ENCODE results near the gene TLR9.
"Not testable (repeated sequence)": the region's sequence is repeated elsewhere in the genome, so short reads cannot be mapped to it uniquely, and the experiment has no call there.

The TLR9 gene

GRCh38 chr3:52181543-52181942, 43.9 kb downstream of the TLR9 start:
- Histone ChIP-seq H3K4me3 (ENCODE audit: low read length) (no peak overlapping the region), H3K9me3 (ENCODE audit: insufficient read depth, low read depth, low read length) (no peaks in the 10 kb centered on the region), H3K4me1 (ENCODE audit: insufficient read depth, low read length) (no peaks in the 10 kb centered on the region), H3K36me3 (ENCODE audit: insufficient read depth, low read depth, low read length) (no peaks in the 10 kb centered on the region), H3K27me3 (ENCODE audit: insufficient read depth, low read length) (no peaks in the 10 kb centered on the region), H3K9ac (ENCODE audit: low read depth, low read length) (no peak overlapping the region), H3K27ac (ENCODE audit: low read length) (no peak overlapping the region)

- H3K27me3 ChIP-seq (ENCODE audit: insufficient read depth, low read length), result no peaks in the 10 kb centered on the region
- no peak overlapping the region for H3K9ac ChIP-seq (ENCODE audit: low read depth, low read length)
- H3K9me3 ChIP-seq (ENCODE audit: insufficient read depth, low read depth, low read length), result no peaks in the 10 kb centered on the region
- no peaks in the 10 kb centered on the region for H3K36me3 ChIP-seq (ENCODE audit: insufficient read depth, low read depth, low read length)
- H3K4me3 ChIP-seq (ENCODE audit: low read length), result no peak overlapping the region
- H3K4me1 ChIP-seq (ENCODE audit: insufficient read depth, low read length), result no peaks in the 10 kb centered on the region
- no peak overlapping the region for H3K27ac ChIP-seq (ENCODE audit: low read length)
These were observed 46.9 kb downstream of the TLR9 start for GRCh38 chr3:52178537-52178936.

DNA sequence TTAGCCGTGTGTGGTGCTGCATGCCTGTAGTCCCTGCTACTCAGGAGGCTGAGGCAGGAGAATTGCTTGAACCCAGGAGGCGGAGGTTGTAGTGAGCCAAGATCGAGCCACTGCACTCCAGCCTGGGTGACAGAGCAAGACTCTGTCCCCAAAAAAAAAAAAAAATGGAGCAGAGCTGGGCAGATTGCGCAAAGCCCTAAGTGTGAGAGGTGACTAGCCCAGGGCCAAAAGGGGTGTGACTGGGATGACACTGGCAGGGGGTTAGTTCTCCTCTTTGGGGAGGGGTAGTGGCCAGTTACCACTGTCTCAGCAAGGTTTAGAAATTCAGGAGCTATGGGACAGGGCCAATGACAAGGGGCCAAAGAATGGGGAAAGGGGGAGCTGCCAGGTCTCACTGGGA, 47.3 kb downstream of the TLR9 start:
- not testable (repeated sequence) for H3K9ac ChIP-seq (ENCODE audit: low read depth, low read length); H3K4me3 ChIP-seq (ENCODE audit: low read length); H3K36me3 ChIP-seq (ENCODE audit: insufficient read depth, low read depth, low read length); H3K4me1 ChIP-seq (ENCODE audit: insufficient read depth, low read length); H3K27ac ChIP-seq (ENCODE audit: low read length); H3K27me3 ChIP-seq (ENCODE audit: insufficient read depth, low read length); H3K9me3 ChIP-seq (ENCODE audit: insufficient read depth, low read depth, low read length)

DNA sequence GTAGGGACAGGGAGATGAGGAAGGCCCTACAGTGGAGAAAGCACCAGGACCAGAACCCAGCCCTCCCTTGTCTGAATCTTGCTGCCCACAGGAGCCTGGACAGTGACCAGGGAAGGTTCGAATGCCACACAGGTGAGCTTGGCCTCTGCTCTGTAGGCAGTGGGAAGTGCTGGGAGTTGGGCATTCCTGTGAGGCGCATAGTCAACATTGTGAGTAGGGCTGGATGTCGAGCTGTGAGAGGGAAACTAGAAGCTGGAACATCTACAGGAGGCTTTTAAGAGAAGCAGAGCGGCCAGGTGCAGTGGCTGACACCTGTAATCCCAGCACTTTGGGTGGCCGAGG, 47.8 kb downstream of the TLR9 start:
- Histone ChIP-seq H3K9me3 (ENCODE audit: insufficient read depth, low read depth, low read length) (no peaks in the 10 kb centered on the region), H3K4me1 (ENCODE audit: insufficient read depth, low read length) (no peaks in the 10 kb centered on the region), H3K27ac (ENCODE audit: low read length) (no peak overlapping the region), H3K27me3 (ENCODE audit: insufficient read depth, low read length) (no peaks in the 10 kb centered on the region), H3K36me3 (ENCODE audit: insufficient read depth, low read depth, low read length) (no peaks in the 10 kb centered on the region), H3K4me3 (ENCODE audit: low read length) (no peak overlapping the region), H3K9ac (ENCODE audit: low read depth, low read length) (no peak overlapping the region)

GRCh38 chr3:52176951-52177700, 48.3 kb downstream of the TLR9 start:
- Histone ChIP-seq H3K4me3 (ENCODE audit: low read length) (no peak overlapping the region), H3K9ac (ENCODE audit: low read depth, low read length) (no peak overlapping the region), H3K4me1 (ENCODE audit: insufficient read depth, low read length) (no peaks in the 10 kb centered on the region), H3K36me3 (ENCODE audit: insufficient read depth, low read depth, low read length) (no peaks in the 10 kb centered on the region), H3K27ac (ENCODE audit: low read length) (no peak overlapping the region), H3K27me3 (ENCODE audit: insufficient read depth, low read length) (no peaks in the 10 kb centered on the region), H3K9me3 (ENCODE audit: insufficient read depth, low read depth, low read length) (no peaks in the 10 kb centered on the region)

DNA sequence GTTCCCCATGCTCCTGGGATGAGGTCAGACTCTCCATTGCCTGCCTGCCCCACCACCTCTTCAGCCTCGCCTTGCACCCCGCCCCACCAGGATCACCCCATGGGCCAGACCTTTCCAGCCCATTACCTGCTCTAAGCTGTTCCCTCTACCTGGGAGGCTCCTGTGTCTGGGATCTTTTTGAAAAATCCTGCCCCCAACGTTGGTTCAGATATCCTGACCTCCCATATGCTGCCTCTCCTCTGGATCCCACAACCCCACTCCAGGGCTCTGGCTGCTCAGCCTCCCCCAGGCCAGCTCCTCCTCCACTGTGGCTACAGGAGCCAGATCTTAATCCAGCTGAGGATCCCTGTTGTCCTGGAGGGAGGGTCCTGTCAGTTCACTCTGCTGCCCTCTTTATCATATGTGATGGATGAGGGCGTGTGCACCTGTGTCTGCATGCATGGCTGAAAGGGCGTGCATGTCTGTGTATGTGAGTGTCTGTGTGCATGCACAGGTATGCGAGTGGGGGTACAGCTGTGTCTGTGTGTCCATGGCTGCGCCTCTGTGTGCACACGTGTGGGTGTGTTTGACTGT, 49.2 kb downstream of the TLR9 start:
- Histone ChIP-seq H3K9ac (ENCODE audit: low read depth, low read length) (no peak overlapping the region), H3K4me1 (ENCODE audit: insufficient read depth, low read length) (no peaks in the 10 kb centered on the region), H3K36me3 (ENCODE audit: insufficient read depth, low read depth, low read length) (no peaks in the 10 kb centered on the region), H3K4me3 (ENCODE audit: low read length) (no peak overlapping the region), H3K27ac (ENCODE audit: low read length) (no peak overlapping the region), H3K9me3 (ENCODE audit: insufficient read depth, low read depth, low read length) (no peaks in the 10 kb centered on the region), H3K27me3 (ENCODE audit: insufficient read depth, low read length) (no peaks in the 10 kb centered on the region)

DNA sequence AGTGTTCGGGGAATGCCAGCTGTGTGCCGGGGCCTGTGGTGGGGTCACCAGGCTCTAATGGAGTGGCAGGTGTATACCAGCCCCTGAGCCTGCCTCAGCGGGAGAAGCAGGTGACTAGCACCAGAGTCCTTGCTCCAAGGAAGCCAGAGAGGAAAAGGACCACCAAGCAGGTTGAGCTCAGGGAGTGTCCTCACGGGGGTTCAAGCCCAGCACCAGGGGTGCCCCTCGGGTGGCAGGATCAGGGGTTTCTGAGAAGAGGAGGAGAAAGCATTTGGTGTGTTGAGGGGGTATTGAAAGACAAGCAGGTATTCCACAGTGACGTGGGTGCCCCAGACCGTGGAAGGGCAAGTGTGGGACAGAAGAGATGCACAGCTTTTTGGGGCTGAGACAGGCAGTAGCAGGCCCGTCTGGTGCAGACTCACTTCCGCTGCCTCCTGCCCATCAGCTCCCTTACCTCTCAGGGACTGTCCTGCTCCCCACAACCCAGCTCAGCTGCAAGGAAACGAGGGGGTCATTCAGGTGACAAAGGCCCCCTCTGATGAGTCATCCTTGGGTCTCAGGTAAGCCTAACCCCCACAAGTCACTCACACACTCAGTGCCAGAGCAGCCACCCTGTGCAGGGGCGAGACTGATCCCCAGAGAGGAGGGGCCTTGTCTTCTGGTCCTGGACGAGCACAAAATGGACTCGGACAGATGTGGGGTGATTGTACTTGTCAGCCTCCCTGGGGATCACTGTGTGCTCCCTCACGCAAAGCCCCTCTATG, 49.8 kb downstream of the TLR9 start:
- Histone ChIP-seq H3K36me3 (ENCODE audit: insufficient read depth, low read depth, low read length) (no peaks in the 10 kb centered on the region), H3K9me3 (ENCODE audit: insufficient read depth, low read depth, low read length) (no peaks in the 10 kb centered on the region), H3K4me1 (ENCODE audit: insufficient read depth, low read length) (no peaks in the 10 kb centered on the region), H3K27me3 (ENCODE audit: insufficient read depth, low read length) (no peaks in the 10 kb centered on the region), H3K4me3 (ENCODE audit: low read length) (no peak overlapping the region), H3K9ac (ENCODE audit: low read depth, low read length) (no peak overlapping the region), H3K27ac (ENCODE audit: low read length) (no peak overlapping the region)

- no peak overlapping the region for H3K27ac ChIP-seq (ENCODE audit: low read length)
- no peak overlapping the region for H3K4me3 ChIP-seq (ENCODE audit: low read length)
- no peak overlapping the region for H3K9ac ChIP-seq (ENCODE audit: low read depth, low read length)
- no peaks in the 10 kb centered on the region for H3K4me1 ChIP-seq (ENCODE audit: insufficient read depth, low read length)
- H3K9me3 ChIP-seq (ENCODE audit: insufficient read depth, low read depth, low read length), result no peaks in the 10 kb centered on the region
- no peaks in the 10 kb centered on the region for H3K27me3 ChIP-seq (ENCODE audit: insufficient read depth, low read length)
- no peaks in the 10 kb centered on the region for H3K36me3 ChIP-seq (ENCODE audit: insufficient read depth, low read depth, low read length)
These were observed 50.5 kb downstream of the TLR9 start for GRCh38 chr3:52174896-52175295.

GRCh38 chr3:52173101-52173500, 52.3 kb downstream of the TLR9 start:
- no peak overlapping the region for H3K9ac ChIP-seq (ENCODE audit: low read depth, low read length)
- no peaks in the 10 kb centered on the region for H3K27me3 ChIP-seq (ENCODE audit: insufficient read depth, low read length)
- no peak overlapping the region for H3K27ac ChIP-seq (ENCODE audit: low read length)
- no peaks in the 10 kb centered on the region for H3K36me3 ChIP-seq (ENCODE audit: insufficient read depth, low read depth, low read length)
- no peaks in the 10 kb centered on the region for H3K4me1 ChIP-seq (ENCODE audit: insufficient read depth, low read length)
- H3K4me3 ChIP-seq (ENCODE audit: low read length), result no peak overlapping the region
- H3K9me3 ChIP-seq (ENCODE audit: insufficient read depth, low read depth, low read length), result no peaks in the 10 kb centered on the region

DNA sequence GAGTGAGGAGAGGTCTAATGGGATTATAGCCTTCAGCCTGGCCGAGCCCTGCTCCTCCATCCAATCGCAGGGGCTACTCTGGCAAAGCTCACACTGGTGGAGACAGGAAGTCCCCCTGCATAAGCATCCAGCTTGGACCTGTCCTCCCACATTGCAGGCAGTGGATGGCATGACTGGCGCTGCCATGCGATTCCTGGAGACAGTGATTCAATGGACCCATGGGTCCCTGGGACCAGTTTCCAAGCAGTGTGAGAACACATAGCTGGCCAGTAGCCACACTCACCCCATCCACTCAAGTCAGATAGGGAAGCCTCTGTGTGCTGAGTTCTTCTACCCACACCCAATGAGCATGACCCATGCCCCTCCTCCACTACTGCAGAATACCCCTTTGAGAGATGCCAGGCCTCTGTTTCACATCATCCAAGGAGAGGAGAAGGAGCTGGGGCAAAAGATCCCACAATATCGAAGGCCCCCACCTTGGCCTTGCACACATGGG, 53.1 kb downstream of the TLR9 start:
- Histone ChIP-seq H3K9me3 (ENCODE audit: insufficient read depth, low read depth, low read length) (no peaks in the 10 kb centered on the region), H3K9ac (ENCODE audit: low read depth, low read length) (no peak overlapping the region)

GRCh38 chr3:52171514-52172261, 53.8 kb downstream of the TLR9 start:
- no peaks in the 10 kb centered on the region for H3K27me3 ChIP-seq (ENCODE audit: insufficient read depth, low read length)
- H3K27ac ChIP-seq (ENCODE audit: low read length), result no peak overlapping the region
- no peak overlapping the region for H3K9ac ChIP-seq (ENCODE audit: low read depth, low read length)
- no peak overlapping the region for H3K4me3 ChIP-seq (ENCODE audit: low read length)
- peaks cover 9% of the 10 kb centered on the region; the same call in 1 of the 2 replicates for H3K4me1 ChIP-seq (ENCODE audit: insufficient read depth, low read length)
- no peaks in the 10 kb centered on the region for H3K9me3 ChIP-seq (ENCODE audit: insufficient read depth, low read depth, low read length)
- H3K36me3 ChIP-seq (ENCODE audit: insufficient read depth, low read depth, low read length), result no peaks in the 10 kb centered on the region

More for the DNA sequence above, 53.1 kb downstream of the TLR9 start:
- peaks cover 3% of the 10 kb centered on the region; the same call in 1 of the 2 replicates for H3K4me1 ChIP-seq (ENCODE audit: insufficient read depth, low read length)
- H3K27ac ChIP-seq (ENCODE audit: low read length), result no peak overlapping the region
- H3K36me3 ChIP-seq (ENCODE audit: insufficient read depth, low read depth, low read length), result no peaks in the 10 kb centered on the region
- no peaks in the 10 kb centered on the region for H3K27me3 ChIP-seq (ENCODE audit: insufficient read depth, low read length)
- no peak overlapping the region for H3K4me3 ChIP-seq (ENCODE audit: low read length)

All from iPS-20b (cell line).